Measurements from ENCODE around the gene ADGRG1.

Gene ADGRG1

DNA sequence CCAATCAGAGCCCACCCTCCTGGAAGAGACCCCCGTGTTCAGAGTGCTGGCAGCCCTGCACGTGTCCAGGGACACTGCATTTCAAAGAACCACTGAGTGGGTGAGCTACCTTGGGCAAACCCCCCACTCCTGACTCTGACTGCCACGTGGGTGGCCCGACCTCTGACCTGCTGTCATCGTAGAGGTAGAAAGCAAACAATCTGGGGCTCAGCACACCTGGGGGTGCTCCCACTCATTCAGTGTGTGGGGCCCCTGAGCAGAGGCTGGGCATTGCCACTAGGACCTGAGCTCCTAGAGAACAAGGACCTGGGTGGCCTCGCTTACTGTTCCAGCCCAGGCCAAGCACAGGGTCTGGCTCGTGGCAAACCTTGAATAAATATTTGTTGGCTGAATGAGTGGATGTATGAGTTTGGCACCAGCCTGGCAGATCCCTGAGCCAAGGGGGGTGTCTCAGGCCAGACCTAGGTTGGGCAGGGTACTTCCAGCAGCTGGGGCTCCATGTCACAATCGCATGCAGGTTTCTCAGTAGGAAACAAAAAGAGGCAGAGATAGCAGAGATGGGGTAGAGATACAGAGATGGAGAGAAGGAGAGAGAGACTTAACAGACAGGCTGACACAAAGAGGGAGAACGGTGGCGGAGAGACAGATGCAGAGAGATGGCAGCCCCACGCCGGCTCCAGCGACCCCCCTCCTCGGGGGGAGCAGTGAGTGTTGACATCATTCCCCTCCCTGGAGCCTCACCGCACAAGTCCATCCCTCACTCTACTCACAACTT lies 60.7 kb downstream of the ADGRG1 start:
- no peak for DNase-seq

DNA sequence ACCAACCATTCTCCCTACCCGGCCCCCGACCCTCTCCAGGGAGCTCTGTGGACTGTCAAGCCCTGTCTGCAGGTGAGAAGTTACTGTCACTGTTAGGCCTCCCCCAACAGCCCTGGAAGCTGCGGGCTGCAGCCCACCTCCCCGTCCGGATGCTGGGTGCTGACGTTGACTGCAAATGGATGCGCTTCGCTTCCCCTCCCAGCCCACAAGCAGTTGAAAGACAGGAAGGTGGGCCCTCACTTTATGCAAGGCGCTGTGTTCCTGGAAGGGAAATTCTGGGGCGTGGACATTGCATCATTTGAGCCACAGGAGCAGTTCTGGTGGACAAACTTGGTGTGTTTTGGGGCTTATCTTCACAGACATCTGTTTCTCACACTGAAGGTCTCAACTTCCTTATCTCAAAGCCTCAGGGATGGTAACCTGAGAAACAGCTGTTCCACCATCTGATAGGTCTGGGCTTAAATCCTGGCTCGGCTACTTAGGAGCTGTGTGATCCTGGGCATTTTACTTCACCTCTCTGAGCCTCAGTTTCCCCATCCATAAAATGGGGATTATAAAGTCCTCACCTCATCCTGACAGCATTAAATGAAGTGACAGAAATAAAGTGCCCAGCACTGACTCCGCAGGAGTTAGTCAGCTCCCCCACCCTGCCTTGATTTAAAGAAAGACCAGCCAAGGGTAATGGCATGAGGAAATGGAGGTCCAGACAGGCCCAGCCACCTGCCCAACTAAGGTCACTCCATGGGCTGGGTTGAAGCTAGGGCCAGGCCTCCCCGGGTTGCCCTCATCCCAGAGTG lies 61.5 kb downstream of the ADGRG1 start:
- peak; percentile 21 for DNase-seq

DNA sequence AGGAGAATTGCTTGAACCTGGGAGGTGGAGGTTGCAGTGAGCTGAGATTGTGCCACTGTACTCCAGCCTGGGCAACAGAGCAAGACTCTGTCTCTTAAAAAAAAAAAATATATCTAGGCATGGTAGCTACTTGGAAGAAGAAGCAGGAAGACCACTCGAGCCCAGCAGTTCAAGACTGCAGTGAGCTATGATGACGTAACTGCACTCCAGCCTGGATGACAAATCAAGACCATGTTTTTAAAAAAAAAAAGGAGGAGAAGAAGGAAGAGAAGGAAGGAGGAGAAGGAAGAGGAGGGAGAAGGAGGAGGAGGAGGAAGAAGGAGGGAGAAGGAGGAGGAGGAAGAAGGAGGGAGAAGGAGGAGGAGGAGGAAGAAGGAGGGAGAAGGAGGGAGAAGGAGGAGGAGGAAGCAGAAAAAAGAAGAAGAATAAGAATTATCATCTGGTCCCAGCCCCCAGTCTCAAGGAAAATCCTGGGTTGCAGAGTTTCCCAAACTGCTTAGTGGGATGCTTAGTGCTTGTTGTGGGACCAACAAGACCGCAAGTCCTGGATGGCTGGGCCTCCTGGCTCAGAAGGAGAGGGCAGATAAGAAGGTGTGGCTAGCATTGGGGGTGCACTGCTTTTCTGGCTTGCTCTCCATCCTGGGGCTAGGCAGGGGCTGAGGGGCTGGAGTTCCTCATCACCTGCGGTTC lies 62.5 kb downstream of the ADGRG1 start:
- no peak for DNase-seq

DNA sequence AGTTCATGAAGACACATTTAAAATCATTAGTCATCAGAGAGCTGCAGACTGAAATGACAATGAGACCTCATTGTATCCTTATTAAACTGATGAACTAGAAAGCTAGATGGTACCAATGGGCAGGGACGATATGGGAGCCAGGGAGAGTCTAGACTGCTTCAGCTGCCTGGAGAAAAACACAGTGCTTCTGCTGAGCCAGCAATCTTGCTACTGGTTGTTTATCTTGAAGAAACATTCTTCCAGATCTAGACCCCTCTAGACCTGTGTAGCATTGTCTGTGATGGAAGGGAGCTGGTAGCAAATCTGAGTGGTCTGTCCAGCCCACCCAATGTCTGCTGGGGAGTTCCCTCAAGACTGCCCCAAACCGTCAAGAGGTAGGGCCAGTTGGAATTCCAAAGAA lies 64.2 kb downstream of the ADGRG1 start:
- DNase-seq: no peak

DNA sequence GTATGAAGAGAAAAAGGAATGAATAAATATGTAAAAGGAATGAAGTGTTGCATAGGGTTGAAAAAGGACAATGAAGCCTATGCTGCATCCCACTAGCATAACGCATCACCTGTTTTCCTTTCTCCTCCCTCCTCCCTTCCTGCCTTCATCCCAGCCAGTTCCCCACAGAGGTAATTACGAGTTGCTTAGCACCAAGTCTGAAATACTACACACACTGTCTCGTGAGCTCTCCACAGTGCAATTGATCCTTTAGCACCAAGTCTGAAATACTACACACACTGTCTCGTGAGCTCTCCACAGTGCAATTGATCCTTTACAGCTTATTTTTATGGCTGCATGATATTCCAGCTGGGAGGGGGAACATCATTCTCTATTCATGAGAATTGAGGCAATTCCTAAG lies 65.1 kb downstream of the ADGRG1 start:
- no peak for DNase-seq

DNA sequence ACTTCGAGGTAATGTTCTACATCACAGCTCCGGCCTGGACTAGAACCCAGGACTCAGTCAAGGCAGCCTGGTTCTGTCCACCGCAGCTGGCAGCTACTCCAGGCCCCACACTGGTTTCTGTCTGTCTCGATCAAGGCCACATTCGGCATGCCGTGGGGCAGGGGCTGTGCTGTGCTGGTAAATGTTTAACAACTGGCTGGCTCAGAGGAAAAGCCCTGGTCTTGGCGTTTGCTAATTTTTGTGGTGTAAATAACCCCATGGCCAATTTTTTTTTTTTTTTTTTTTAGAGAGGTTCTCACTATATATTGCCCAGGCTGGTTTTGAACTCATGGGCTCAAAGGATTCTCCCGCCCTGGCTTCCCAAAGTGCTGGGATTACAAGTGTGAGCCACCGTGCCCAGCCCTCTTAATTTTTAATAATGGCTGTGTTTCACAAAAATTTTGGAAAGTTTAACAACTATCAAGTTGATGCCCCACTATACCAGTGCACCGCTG lies 65.8 kb downstream of the ADGRG1 start:
- DNase-seq: no peak

DNA sequence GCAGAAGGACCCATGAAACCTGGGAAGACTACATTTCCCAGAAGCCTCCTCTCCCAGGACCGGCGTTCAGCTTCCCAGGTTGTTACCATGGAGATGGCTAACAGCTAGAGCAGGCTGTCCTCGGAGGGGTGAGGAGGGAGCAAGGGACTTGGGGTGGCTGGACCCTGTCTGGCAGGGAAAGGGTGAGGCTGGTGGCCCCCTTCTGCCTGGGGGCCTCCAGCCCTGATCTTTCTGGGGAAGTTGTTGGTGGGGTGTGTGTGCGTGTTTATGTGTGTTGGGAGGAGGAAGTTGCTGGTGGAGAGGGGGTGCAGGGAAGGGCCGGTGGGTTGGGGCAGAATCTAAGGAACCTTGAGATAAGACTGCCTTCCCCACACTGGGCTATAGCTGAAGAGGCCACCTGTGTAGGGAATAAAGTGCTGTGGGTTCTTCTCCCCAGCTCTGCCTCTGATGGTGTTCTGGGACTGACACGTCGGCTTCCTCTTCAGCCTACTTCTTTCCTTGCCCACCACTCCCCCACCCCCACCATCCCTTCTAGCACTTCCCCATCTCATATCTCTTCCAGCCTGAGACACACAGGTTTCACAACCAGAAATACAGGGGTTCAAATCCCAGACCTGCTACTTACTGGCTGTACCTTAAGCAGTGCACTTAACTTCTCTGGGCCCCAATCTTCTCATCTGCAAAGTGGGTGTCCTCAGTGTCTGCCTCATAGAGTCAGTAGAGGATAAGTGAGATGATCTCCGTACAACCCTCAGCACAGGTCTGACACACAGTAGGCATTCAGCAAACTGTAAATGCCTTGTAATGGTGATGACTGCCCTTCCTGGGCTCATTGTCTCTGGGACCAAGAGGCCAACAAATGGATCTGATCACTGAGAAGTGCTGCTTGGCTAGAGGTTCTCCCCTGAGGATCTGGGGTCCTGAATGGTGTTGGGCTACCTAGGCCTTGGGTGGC lies 66.6 kb downstream of the ADGRG1 start, which contains the start of gene DRC7:
Gene DRC7 (plus strand): TSS at position 82 of the 955 bp plus-strand sequence. CDS start 3,144 bp downstream, outside the sequence.
- peak; percentile 31 for DNase-seq

DNA sequence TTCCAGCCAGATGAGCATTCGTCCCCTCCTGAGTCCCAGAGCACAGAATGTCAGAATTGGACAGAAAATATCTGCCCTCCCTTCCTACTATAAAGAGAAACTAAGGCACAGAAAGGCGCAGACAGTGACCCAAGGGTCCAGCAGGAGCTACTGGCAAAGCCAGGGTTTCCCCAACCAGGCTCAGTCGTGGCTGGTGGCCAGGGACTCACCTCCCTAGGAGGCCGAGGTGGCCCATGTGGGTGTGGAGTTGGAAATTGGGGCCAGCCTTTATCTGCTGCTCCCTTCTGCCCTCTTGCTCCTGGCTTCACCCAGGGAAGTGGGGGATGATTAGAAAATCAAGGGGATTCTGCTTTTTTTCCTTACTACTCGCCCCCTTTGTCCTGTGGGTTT lies 67.2 kb downstream of the ADGRG1 start:
- DNase-seq: no peak

DNA sequence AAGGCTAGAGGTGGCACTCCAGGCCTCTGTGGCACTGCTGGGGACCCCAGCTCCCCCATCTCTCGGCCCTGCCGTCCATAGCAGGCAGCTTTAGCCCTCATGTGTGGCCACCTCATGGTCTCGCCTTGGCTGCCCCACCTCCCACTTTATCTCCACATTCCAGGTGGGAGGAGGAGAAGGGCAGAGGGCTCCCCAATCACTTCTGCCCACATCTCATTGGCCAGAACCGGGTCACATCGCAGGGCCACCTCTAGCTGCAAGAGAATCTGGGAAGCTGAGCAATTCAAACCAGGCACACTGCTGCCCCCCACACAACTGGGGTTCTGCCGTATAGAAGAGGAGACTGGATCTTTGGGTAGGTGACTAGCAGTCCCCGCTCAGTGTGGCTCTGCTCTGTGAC lies 67.8 kb downstream of the ADGRG1 start:
- no peak for DNase-seq

DNA sequence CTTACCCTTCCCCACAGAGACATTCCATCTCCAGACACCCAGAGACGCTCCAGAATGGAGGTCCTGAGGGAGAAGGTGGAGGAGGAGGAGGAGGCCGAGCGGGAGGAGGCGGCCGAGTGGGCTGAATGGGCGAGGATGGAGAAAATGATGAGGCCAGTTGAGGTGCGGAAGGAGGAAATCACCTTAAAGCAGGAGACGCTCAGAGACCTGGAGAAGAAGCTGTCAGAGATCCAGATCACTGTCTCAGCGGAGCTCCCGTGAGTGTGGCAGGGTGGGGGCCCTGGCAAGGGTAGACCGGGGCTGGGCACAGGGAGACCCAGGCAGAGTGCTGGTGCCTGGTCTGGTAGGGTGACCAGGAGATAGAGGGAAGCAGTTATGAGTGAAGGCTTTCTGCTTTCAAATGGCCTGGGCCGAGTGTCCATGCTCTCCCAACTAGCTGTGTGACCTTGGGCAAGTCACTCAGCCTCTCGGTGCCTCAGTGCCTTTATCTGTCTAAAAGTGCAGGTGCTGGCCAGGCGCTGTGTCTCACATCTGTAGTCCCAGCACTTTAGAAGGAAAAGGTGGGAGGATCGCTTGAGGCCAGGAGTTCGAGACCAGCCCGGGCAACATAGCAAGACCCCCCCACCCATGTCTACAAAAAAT lies 69.6 kb downstream of the ADGRG1 start:
- no peak for DNase-seq

DNA sequence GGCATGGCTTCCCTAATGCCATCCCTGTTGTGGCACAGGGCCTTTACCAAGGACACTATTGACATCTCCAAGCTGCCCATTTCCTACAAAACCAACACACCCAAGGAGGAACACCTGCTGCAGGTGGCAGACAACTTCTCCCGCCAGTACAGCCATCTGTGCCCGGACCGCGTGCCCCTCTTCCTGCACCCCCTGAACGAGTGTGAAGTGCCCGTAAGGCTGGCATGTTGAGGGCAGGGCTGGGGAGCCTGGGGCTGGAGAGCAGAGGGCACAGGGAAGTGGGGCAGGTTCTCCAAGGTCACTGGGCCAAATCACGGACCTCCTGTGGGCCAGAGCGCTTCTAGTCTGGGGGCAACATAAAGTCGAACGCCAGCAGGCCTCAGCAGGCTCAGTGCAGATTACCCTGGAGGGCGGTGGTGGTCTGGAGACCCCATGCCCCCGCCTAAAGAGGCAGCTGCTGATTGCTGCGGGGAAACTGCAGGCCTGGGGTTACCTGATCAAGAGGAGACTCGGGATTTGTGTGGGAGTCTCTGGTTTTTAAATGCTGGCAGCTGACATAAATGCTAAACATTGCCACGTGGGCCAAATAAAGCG lies 70.5 kb downstream of the ADGRG1 start:
- no peak for DNase-seq

DNA sequence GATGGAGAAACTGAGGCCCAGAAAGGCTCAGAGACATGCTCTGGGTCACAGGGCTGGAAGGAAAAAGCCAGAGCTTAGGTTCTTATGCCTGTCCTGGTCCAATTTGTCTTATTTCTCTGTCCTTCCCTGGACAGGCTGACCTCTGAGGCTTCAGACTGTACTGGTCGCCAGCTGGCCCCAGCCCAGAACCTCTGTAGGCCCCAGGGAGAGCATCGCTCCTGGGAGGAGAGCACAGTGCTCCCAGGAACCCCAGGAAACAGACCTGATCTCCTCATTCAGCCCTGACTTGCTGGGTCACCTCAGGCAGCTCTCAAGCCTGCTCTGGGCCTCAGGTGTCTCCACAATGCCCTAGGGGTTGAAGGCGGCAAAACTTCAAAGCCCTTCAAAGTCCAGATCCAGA lies 71.1 kb downstream of the ADGRG1 start:
- DNase-seq: no peak

DNA sequence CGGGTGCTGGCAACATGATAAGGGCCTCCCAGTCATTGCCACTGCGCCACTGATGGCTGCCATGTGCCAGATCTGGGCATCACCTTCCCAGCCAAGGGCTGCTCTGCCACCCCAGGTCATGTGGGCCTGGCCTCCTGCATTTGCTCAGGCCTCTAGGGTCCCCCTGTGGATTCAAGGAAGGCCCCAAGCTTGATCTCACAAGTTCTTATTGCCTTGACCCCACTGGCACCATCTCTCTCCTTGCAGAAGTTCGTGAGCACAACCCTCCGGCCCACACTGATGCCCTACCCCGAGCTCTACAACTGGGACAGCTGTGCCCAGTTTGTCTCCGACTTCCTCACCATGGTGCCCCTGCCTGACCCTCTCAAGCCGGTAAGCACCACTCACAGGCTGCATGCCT lies 71.5 kb downstream of the ADGRG1 start:
- DNase-seq: no peak

DNA sequence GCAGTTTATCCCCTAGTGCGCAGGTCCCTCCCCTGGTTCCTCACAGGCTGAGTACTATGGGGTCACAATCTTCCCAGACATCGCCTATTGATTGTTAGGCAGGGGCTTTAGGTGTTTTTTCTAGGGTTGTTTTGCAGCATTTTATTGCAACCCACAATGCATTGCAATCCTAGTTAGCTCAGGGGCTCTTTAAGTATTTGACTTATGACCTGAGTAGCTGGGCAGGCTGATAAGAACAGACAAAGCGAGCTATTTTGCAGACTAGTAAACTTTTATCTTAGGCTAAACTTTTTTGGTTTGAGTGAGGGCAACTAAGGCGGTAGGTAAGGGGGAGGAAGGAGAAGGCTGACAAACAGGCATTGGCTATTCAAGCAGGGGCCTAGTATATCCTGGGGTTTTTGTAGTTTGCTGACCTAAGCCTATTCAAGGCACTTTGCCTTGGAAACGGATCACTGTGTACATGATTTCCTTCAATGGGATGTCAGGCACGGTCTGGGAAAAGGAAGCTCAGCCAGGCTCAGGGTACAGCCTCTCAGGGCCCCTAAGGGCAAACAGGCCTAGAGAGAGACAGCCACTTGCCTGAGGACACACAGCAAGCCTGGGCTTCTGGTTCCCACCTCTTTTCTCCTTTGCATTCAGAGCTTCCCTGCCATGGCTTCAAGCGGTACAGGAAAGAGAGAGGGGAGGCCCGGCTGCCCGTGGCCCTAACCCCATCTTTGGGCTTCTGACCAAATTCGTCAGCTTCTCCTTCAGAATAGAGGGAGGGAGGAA lies 72.5 kb downstream of the ADGRG1 start:
- no peak for DNase-seq

DNA sequence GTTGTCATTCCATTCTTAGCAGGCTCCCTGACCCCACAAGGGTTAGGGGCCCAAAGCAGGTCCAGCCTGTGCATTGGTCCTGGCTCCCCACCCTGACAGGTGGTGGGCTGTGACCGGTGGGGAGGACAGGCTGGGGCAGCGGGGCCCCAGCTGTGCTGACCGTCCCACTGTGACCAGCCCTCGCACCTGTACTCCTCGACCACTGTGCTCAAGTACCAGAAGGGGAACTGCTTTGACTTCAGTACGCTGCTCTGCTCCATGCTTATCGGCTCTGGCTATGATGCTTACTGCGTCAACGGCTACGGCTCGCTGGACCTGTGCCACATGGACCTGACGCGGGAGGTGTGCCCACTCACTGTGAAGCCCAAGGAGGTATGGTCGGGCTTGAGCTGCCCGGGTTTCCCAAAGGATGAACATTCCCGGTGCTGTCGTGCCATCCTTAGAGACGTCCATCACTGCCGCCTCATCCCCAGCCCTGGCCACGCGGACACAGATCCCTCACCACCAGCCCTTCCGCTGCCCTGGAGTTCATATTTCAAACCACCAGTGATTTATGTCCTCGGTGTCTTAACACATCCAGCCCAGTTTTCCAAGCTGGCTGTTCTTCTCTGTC lies 73.4 kb downstream of the ADGRG1 start:
- DNase-seq: no peak

DNA sequence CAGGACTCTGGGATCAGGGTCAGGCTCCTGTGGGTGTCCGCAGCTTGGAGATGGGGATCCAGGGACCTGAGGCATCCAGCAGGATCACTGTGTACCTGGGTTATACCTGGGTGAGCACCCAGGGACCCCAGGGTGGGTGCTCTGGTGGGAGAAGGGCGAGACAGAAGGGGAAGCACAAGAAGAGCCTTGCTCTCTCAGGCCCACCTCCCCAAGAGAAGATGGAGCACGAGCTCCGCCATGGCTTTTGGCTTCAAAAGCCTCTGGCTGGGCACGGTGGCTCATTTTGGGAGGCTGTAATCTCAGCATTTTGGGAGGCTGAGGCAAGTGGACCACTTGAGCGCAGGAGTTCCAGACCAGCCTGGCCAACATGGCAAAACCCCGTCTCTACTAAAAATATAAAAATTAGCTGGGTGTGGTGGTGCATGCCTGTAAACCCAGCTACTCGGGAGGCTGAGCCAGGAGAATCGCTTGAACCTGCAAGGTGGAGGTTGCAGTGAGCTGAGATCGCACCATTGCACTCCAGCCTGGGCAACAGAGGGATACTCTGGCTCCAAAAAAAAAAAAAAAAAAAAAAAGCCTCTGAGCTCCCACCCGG lies 75.1 kb downstream of the ADGRG1 start:
- no peak for DNase-seq

DNA sequence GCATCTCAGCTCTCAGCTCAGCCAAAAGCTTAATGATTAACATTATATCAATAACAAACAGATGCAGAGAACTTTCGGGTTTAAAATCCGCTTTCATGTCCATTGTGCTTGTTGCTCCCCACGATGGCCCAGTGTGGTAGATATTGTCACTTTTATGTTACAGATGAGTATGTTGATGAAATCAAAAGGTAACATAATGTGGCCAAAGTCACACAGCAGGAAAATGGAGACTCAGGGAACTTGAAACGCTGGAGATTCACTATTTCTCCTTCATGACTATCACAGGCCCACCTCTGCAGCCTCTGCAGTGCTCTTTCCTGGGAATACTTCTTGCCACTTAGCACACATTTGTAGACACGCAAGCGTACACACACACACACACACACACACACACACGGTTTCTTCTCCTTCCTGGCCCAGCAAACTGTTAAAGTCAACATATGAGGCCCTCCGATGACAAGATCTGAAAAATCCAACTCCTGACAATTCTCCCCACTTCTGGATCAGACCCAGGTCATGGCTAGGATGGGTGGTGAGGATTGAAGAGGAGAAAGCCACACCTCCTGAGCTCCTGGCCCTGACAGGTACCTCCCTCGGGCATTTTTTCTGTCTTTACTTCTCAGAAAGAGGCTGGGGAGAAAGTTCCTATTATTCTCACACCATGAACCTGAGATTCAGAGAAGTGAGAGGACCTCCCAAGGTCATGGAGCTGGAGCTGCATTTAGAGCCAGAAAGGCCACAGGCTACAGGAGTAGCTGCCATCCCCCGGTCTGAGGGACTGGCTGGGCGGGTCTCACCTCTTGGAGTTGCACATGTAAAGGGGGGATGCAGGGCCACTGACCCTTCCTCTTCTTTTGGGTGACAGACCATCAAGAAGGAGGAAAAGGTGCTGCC lies 75.8 kb downstream of the ADGRG1 start:
- DNase-seq: no peak
